ENCODE data around the gene CR1.

DNA sequence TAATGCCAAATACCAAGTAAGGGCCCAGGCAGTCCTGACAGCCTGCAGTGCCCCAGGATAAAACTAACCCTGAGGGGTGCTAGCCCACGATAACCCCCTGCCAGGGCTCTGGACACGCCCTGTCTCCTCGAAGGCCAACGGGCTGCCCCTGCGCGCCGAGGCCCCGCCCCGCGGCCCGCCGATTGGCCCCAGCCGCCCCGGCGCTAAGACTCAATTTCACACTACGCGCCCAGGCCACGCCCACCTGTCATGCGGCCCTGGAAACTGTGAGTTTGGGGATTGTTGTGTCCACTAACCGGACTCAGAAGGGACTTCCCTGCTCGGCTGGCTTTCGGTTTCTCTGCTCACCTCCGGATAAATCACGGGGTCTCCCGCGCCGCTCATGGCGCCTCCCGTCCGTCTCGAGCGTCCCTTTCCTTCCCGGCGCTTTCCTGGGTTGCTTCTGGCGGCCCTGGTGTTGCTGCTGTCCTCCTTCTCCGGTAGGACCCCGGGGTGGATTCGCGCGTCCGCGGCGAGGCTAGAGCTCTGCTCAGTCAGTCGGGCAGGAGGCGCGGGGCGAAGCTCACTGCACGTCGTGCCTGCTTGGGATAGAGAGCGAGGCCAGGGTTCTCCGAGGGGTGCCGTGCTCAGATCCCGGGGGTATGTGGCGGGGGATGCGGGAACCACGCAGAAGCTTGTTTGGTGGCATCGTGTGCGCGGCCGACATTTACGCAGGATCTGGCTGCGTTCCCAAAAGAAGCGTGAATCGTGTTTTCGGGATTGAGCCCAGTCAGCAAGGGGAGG, 149.1 kb downstream of the CR1 start, which contains the start of gene CR1L:
- TF ChIP-seq, protein P1, sequence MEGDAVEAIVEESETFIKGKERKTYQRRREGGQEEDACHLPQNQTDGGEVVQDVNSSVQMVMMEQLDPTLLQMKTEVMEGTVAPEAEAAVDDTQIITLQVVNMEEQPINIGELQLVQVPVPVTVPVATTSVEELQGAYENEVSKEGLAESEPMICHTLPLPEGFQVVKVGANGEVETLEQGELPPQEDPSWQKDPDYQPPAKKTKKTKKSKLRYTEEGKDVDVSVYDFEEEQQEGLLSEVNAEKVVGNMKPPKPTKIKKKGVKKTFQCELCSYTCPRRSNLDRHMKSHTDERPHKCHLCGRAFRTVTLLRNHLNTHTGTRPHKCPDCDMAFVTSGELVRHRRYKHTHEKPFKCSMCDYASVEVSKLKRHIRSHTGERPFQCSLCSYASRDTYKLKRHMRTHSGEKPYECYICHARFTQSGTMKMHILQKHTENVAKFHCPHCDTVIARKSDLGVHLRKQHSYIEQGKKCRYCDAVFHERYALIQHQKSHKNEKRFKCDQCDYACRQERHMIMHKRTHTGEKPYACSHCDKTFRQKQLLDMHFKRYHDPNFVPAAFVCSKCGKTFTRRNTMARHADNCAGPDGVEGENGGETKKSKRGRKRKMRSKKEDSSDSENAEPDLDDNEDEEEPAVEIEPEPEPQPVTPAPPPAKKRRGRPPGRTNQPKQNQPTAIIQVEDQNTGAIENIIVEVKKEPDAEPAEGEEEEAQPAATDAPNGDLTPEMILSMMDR (IDR thresholded peaks at IDR 0.05 in 2 of 3, conservative IDR thresholded peaks at IDR 0.05 in 1 of 3; ENCODE audit: borderline replicate concordance in 1 of 3, insufficient read depth in 1 of 3, low read depth in 2 of 3, low read length in 2 of 3): no peak
- no peak for TF ChIP-seq YY1 (IDR thresholded peaks at IDR 0.05; ENCODE audit: extremely low read depth, insufficient replicate concordance, low read depth, low read length)
- no peak for TF ChIP-seq CBX3 (IDR thresholded peaks at IDR 0.05; ENCODE audit: low read depth)
- no peak for TF ChIP-seq ZNF274 (IDR thresholded peaks at IDR 0.05; ENCODE audit: low read depth, low read length)
- TF ChIP-seq FOSL1 (IDR thresholded peaks at IDR 0.05; ENCODE audit: low read depth): no peak
- TF ChIP-seq EZH2 (IDR thresholded peaks at IDR 0.05): no peak
- TF ChIP-seq SRF (IDR thresholded peaks at IDR 0.05; ENCODE audit: low read depth): no peak
- no peak for TF ChIP-seq POLR2AphosphoS5 (IDR thresholded peaks at IDR 0.05; ENCODE audit: low read depth, low read length)

Data from HCT116 (cell line).